ENCODE data around the gene CTNNA3. TPM values are rescaled to one million over a fixed set of nuclear protein-coding genes. Genes with fewer than 3 reads are reported as not detected.

The CTNNA3 gene
- total and polyA plus RNA-seq, 10 donors = 0.03 to 2.4 (median 0.76) TPM; not detected in 1

DNA sequence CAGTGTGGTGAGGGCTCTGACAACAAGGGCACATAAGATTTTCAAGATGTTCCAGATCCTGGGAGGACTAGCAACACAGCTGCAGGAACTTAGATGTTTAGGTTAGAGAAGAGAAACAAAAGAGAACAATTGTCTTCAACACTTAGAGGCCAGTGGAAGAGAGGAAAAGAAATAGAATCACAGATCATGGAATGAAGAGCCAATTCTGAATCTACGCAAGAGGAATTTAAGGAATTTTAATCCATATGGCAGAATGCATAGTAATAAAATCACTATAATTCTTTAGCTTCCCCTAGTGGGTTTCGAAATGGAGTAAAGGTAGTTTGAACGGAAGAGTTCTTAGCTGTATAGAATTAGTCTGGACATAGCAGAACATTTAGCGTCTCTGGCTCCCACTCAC, 884.8 kb downstream of the CTNNA3 start:
- H3K9me3 ChIP-seq = no peaks in the 10 kb centered on the region
- no peak for DNase-seq
- TF ChIP-seq POLR2A (IDR thresholded peaks at IDR 0.05) (no peak), POLR2AphosphoS5 (IDR thresholded peaks at IDR 0.05) (no peak)
- TF ChIP-seq, protein P1, sequence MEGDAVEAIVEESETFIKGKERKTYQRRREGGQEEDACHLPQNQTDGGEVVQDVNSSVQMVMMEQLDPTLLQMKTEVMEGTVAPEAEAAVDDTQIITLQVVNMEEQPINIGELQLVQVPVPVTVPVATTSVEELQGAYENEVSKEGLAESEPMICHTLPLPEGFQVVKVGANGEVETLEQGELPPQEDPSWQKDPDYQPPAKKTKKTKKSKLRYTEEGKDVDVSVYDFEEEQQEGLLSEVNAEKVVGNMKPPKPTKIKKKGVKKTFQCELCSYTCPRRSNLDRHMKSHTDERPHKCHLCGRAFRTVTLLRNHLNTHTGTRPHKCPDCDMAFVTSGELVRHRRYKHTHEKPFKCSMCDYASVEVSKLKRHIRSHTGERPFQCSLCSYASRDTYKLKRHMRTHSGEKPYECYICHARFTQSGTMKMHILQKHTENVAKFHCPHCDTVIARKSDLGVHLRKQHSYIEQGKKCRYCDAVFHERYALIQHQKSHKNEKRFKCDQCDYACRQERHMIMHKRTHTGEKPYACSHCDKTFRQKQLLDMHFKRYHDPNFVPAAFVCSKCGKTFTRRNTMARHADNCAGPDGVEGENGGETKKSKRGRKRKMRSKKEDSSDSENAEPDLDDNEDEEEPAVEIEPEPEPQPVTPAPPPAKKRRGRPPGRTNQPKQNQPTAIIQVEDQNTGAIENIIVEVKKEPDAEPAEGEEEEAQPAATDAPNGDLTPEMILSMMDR (IDR thresholded peaks at IDR 0.05 in 8 of 11, conservative IDR thresholded peaks at IDR 0.05 in 3 of 11) = no peak
- no peak overlapping the region for H3K27ac ChIP-seq
- H3K4me3 ChIP-seq = no peak overlapping the region
- H3K27me3 ChIP-seq (replicated peaks in 1 of 7) = no peaks in the 10 kb centered on the region
- intact Hi-C loops (cut with DNase I; ENCODE audit: low total_unique reads) = no loop called here
- H3K4me1 ChIP-seq = no peaks in the 10 kb centered on the region
- 83 to 92% (median 90%) methylated on average over 4 of the region's 4 CpGs for WGBS, 5 donors
- H3K36me3 ChIP-seq = no peaks in the 10 kb centered on the region

DNA sequence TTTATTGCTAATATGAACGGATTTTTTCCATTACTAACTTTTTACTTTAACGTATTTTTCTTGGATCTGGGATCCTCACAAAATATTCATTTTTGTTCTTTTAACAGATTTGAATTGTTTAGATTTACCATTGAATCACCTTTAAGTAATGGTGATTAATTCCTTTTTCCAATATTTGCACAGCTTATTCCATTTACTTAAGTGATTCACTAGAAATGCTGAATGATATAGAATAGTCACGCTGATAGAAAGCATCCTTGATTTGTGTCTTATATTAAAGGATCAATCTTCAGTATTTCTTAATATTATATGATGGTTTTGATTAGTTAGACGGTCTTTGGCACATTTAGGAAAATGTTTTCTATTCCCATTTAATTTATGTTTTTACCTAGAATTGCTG, 886.6 kb downstream of the CTNNA3 start:
- Histone ChIP-seq H3K27me3 (replicated peaks in 1 of 7) (no peaks in the 10 kb centered on the region), H3K9me3 (no peaks in the 10 kb centered on the region), H3K36me3 (no peaks in the 10 kb centered on the region), H3K27ac (no peak overlapping the region), H3K4me3 (no peak overlapping the region), H3K4me1 (no peaks in the 10 kb centered on the region)
- no peak for TF ChIP-seq POLR2AphosphoS5 (IDR thresholded peaks at IDR 0.05)
- DNase-seq = no peak
- intact Hi-C loops (cut with DNase I; ENCODE audit: low total_unique reads) = no loop called here
- 80 to 93% (median 85%) methylated on average over 4 of the region's 4 CpGs for WGBS, 5 donors

- intact Hi-C loops (cut with DNase I; ENCODE audit: low total_unique reads) = no loop called here
- H3K4me1 ChIP-seq = no peaks in the 10 kb centered on the region
- no peak overlapping the region for H3K27ac ChIP-seq
- no peaks in the 10 kb centered on the region for H3K27me3 ChIP-seq (replicated peaks in 1 of 7)
- TF ChIP-seq, protein P1 (IDR thresholded peaks at IDR 0.05 in 8 of 11, conservative IDR thresholded peaks at IDR 0.05 in 3 of 11) = no peak
- TF ChIP-seq POLR2A (IDR thresholded peaks at IDR 0.05) = no peak
- no peak for TF ChIP-seq POLR2AphosphoS5 (IDR thresholded peaks at IDR 0.05)
- 88 to 96% (median 93%) methylated on average over 1 of the region's 1 CpG for whole genome bisulfite sequencing, 5 donors
- no peak for DNase-seq
- no peaks in the 10 kb centered on the region for H3K9me3 ChIP-seq
- H3K36me3 ChIP-seq = no peaks in the 10 kb centered on the region
- H3K4me3 ChIP-seq = no peak overlapping the region
Measured at GRCh38 chr10:66805612-66806011, 890.4 kb downstream of the CTNNA3 start.

DNA sequence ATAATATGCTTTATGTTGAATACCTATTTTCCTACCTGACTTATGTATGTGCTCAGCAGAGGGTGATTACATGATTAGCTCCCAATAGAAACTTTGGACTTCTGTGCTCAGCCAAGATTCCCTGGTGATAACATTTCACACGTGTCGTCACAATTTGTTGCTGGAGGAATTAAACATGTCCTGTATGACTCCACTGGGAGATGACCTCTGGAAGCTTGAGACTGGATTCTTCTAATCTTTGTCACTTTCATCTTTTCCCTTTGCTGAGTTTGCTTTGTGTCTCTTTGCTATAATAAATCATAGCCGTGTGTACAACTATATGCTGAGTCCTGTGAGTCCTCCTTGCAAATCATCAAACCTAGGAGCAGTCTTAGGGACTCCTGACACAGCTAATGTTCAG, 891.0 kb downstream of the CTNNA3 start:
- TF ChIP-seq POLR2AphosphoS5 (IDR thresholded peaks at IDR 0.05) = no peak
- TF ChIP-seq, protein P1 (IDR thresholded peaks at IDR 0.05 in 8 of 11, conservative IDR thresholded peaks at IDR 0.05 in 3 of 11) = no peak
- no peak for TF ChIP-seq POLR2A (IDR thresholded peaks at IDR 0.05)
- 60 to 80% (median 66%) methylated on average over 3 of the region's 3 CpGs for WGBS, 5 donors
- no peaks in the 10 kb centered on the region for H3K27me3 ChIP-seq (replicated peaks in 1 of 7)
- no peak overlapping the region for H3K4me3 ChIP-seq
- no peaks in the 10 kb centered on the region for H3K4me1 ChIP-seq
- no peaks in the 10 kb centered on the region for H3K36me3 ChIP-seq
- intact Hi-C loops (cut with DNase I; ENCODE audit: low total_unique reads) = no loop called here
- no peak for DNase-seq
- no peaks in the 10 kb centered on the region for H3K9me3 ChIP-seq
- H3K27ac ChIP-seq = no peak overlapping the region

- no peak for DNase-seq
- intact Hi-C loops (cut with DNase I; ENCODE audit: low total_unique reads) = no loop called here
- Histone ChIP-seq H3K9me3 (no peaks in the 10 kb centered on the region), H3K27ac (no peak overlapping the region), H3K36me3 (no peaks in the 10 kb centered on the region), H3K4me1 (no peaks in the 10 kb centered on the region), H3K27me3 (replicated peaks in 1 of 7) (no peaks in the 10 kb centered on the region), H3K4me3 (no peak overlapping the region)
- TF ChIP-seq, protein P1 (IDR thresholded peaks at IDR 0.05 in 8 of 11, conservative IDR thresholded peaks at IDR 0.05 in 3 of 11) = no peak
- TF ChIP-seq POLR2AphosphoS5 (IDR thresholded peaks at IDR 0.05) = no peak
- no peak for TF ChIP-seq POLR2A (IDR thresholded peaks at IDR 0.05)
- 56 to 62% (median 58%) methylated on average over 3 of the region's 3 CpGs for WGBS, 5 donors
Measured at GRCh38 chr10:66803174-66803573, 892.8 kb downstream of the CTNNA3 start.

Data from spleen (tissue), 11 donors.